ENCODE data around the gene CATSPER3.

DNA sequence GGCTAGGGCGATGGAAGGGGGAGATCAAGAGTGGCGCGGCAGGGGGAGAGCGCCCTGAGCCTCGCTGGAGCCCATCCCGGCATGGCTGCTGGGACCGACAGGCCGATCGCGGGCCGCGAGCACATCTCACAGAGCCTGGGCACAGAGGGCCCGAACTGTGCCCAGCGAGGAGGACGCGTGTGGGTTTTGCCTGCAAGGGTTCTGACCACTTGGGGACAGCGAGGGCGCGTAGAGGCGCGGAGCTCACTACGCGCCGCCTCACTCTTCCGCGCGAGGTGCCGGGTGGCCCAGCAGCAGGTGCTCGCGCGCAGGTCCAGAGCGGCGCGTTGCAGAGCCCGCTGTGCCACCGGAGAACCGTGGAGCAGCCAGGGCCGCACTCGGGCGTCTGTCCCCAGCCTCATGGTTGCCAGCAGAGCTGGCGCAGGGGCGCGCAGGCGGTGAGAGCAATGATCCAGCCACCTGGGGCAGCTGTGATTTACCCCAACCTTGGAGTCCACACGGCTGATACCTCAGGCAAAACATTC lies 82.6 kb downstream of the CATSPER3 start:
- TF ChIP-seq, protein P1, sequence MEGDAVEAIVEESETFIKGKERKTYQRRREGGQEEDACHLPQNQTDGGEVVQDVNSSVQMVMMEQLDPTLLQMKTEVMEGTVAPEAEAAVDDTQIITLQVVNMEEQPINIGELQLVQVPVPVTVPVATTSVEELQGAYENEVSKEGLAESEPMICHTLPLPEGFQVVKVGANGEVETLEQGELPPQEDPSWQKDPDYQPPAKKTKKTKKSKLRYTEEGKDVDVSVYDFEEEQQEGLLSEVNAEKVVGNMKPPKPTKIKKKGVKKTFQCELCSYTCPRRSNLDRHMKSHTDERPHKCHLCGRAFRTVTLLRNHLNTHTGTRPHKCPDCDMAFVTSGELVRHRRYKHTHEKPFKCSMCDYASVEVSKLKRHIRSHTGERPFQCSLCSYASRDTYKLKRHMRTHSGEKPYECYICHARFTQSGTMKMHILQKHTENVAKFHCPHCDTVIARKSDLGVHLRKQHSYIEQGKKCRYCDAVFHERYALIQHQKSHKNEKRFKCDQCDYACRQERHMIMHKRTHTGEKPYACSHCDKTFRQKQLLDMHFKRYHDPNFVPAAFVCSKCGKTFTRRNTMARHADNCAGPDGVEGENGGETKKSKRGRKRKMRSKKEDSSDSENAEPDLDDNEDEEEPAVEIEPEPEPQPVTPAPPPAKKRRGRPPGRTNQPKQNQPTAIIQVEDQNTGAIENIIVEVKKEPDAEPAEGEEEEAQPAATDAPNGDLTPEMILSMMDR (IDR thresholded peaks at IDR 0.05): no peak
- no peak for TF ChIP-seq ZFX (IDR thresholded peaks at IDR 0.05; ENCODE audit: borderline replicate concordance)

All from 22Rv1 (cell line).